SKM-1 (cell line): ENCODE measurements around the gene PDPR.
"Not testable (repeated sequence)": the region's sequence is repeated elsewhere in the genome, so short reads cannot be mapped to it uniquely, and the experiment has no call there.

Experiments used
- DNase-seq: peaks from one replicate; lab custom pipeline; 2025; ENCODE audit not compliant: unreplicated experiment; lab: John Stamatoyannopoulos, UW

The PDPR gene

GRCh38 chr16:70113982-70114826 is at the start of gene PDPR:
Gene PDPR (plus strand): TSS chr16:70114332. CDS start chr16:70120493, 6,161 bp downstream.
- peak; percentile 14 for DNase-seq

- not testable (repeated sequence) for DNase-seq
Observed at GRCh38 chr16:70064841-70065370, 49.2 kb upstream of the PDPR start.

DNA sequence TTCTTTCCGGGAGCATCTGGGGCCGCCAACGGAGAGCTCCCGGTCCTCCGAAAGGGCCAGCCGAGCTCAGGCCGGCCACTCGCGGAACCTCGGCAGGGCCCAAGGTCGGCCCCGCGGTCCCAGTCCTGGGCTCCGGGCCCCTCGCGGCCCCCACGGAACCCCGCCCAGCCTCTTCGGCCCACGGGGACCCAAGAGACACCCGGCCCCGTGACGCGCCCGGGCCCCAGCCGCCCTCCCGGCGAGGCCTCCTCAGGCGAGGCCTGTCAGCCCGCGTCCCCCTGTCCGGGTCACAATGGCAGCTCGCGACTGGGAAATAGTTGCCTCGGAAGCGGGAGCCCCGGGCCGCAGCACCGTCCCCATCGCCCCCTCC is 48.8 kb upstream of the PDPR start:
- DNase-seq = not testable (repeated sequence)

GRCh38 chr16:70065746-70066658 is 48.1 kb upstream of the PDPR start:
- peak; percentile 83 for DNase-seq

DNA sequence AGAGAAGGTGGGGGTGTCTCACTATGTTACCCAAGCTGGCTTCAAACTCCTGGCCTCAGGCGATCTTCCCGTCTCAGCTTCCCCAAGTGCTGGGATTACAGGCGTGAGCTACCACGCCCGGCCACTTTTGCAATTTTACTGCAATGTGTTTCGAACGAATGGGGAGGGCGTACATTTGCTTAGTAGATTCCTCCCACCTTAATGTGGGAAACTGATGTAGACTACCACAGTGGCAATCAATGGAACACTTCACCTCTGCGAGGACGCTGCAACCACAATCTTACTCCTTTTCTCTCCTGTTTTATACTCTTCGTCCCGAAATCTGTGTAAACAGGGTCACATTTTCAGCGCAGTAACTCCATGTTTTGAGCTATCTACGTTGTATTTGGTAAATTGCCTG is 47.4 kb upstream of the PDPR start:
- not testable (repeated sequence) for DNase-seq

DNA sequence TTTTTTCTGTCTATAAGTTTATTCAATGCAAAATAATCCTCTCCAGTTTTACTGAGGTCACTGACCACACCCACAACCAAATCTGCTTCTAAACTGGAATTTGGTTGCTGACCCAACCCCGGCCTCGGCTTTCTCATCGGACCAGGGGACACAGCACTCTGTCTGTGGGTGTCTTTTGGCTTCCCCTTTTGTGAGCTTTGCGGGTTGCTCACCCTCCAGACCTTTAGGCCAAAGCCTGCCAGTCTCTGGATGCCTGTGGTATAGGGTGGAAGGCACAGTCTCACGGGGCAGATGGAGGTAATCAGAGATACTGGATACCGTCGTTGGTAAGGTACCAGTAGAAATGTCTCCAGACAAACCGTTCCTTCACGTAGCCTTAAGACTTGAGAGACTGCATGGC is 35.1 kb upstream of the PDPR start:
- DNase-seq = not testable (repeated sequence)

- DNase-seq = not testable (repeated sequence)
Observed at GRCh38 chr16:70081219-70081618, 32.9 kb upstream of the PDPR start.

GRCh38 chr16:70083931-70084330 is 30.2 kb upstream of the PDPR start:
- not testable (repeated sequence) for DNase-seq

- not testable (repeated sequence) for DNase-seq
Observed at GRCh38 chr16:70088160-70088559, 26.0 kb upstream of the PDPR start.

GRCh38 chr16:70088877-70089276 is 25.3 kb upstream of the PDPR start:
- not testable (repeated sequence) for DNase-seq

DNA sequence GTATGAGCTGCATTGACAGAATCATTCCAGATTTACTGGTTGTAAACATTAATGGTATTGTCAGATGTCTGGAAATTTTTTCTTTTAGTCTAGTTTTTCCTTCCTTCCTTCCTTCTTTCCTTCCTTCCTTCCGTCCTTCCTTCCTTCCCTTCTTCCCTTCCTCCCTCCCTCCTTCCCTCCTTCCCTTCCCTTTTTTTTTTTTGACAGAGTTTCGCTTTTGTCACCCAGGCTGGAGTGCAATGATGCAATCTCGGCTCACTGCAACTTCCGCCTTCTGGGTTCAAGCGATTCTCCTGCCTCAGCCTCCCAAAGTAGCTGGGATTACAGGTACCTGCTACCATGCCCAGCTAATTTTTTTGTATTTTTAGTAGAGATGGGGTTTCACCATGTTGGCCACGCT is 24.8 kb upstream of the PDPR start:
- not testable (repeated sequence) for DNase-seq

DNA sequence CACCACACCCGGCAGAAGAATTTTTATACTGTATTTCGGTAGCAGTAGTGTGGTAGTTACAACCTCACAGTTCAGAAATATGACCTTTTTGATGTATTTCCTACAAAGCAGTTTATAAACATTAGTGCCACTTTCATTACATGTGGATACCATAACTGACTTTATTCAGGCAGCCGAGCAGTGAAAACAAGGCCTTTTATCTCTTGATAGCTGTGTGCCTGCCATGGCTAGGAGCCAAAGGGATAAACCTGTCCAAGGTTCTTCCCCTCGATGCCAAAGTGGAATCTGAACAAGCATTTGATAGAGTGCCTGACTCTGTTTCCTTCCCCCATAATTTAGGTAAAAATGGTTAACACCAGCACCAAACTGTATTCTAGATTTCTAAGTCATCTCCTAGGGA is 23.0 kb upstream of the PDPR start:
- DNase-seq = not testable (repeated sequence)

GRCh38 chr16:70094096-70094495 is 20.0 kb upstream of the PDPR start:
- DNase-seq = not testable (repeated sequence)

DNA sequence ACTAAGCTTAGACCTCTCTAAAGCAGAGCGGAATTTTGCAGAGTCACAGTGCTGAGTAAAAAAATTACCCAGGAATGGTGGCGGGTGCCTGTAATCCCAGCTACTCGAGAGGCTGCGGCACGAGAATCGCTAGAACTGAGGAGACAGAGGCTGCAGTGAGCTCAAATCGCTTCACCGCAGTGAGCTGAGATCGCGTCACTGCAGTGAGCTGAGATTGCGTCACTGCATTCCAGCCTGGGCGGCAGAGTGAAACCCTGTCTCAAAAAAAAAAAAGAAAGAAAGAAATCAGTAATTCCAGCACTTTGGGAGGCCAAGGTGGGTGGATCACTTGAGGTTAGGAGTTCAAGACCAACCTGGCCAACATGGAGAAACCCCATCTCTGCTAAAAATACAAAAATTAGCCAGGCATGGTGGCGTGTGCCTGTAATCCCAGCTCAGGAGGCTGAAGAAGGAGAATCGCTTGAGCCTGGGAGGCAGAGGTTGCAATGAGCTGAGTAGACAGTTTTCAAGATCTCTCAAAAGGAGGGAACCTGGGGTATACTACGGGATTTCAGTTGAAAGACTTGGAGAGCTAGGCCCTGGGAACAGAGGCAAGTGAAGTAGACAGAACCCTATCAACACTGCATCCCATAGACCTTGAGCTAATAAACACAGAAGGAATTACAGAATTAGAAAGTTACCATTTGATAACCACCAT is 4.4 kb upstream of the PDPR start:
- not testable (repeated sequence) for DNase-seq

GRCh38 chr16:70112162-70112561 is 2.0 kb upstream of the PDPR start:
- DNase-seq = not testable (repeated sequence)

- not testable (repeated sequence) for DNase-seq
Observed at GRCh38 chr16:70113599-70113981, 542 bp upstream of the PDPR start.

GRCh38 chr16:70118354-70118753 is 4.2 kb downstream of the PDPR start:
- DNase-seq = not testable (repeated sequence)

DNA sequence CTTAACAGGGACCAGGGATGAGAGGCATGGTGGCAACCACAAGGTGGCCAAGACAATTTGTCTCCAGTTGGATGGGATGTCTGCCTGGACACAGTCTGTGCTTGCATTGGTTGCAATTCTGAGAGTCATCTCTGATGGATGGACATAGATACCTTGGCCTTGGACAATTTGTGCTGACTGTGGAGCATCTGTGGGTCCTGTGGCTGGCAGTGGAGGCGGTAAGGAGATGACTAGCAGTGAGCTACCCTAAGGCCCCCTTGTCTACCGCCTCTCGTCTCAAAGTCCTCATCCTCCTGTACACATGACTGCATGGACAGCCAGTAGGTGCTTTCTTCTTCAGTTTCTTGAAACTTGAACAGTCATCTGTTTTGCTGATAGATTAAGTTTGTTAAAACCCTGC is 4.6 kb downstream of the PDPR start:
- DNase-seq = not testable (repeated sequence)

- DNase-seq = not testable (repeated sequence)
Observed at GRCh38 chr16:70120398-70120797, 6.3 kb downstream of the PDPR start.

- DNase-seq = not testable (repeated sequence)
Observed at GRCh38 chr16:70123822-70124221, 9.7 kb downstream of the PDPR start.

- not testable (repeated sequence) for DNase-seq
Observed at GRCh38 chr16:70126226-70126625, 12.1 kb downstream of the PDPR start.
